Mesenchymal stem cell (in vitro differentiated cells and primary cell): ENCODE measurements around the gene DSN1.
"Not testable (repeated sequence)": the region's sequence is repeated elsewhere in the genome, so short reads cannot be mapped to it uniquely, and the experiment has no call there.

ENCODE experiments used
- DNase-seq: peaks from one replicate; pipeline ENCODE4 v3.0.0-alpha.2; 2013
- H2AFZ ChIP-seq: one replicate; pipeline ENCODE4 v1.6.1; 2013; ENCODE audit warnings: low read depth, mild to moderate bottlenecking, control low read depth, inconsistent platforms, low read length, moderate library complexity
- H2AK5ac ChIP-seq: 2 replicates; pipeline ENCODE4 v1.6.1; 2013; ENCODE audit warnings: low read length, moderate library complexity, mild to moderate bottlenecking, inconsistent platforms; ENCODE audit not compliant: severe bottlenecking
- H2BK120ac ChIP-seq: one replicate; pipeline ENCODE4 v1.6.1; 2013; ENCODE audit warnings: low read depth, mild to moderate bottlenecking, inconsistent platforms, low read length, moderate library complexity
- H2BK12ac ChIP-seq, 2 experiments: one replicate each; pipeline ENCODE4 v1.6.1; 2013; ENCODE audit warnings: inconsistent platforms in 2 of 2, low read length in 2 of 2, mild to moderate bottlenecking in 2 of 2, moderate library complexity in 2 of 2, control low read depth in 1 of 2
- H2BK15ac ChIP-seq: one replicate; pipeline ENCODE4 v1.6.1; 2013; ENCODE audit warnings: mild to moderate bottlenecking, low read depth, inconsistent platforms; ENCODE audit not compliant: poor library complexity, severe bottlenecking
- H2BK5ac ChIP-seq: 2 replicates; pipeline ENCODE4 v1.6.1; 2013; ENCODE audit warnings: low read depth, mild to moderate bottlenecking, low read length, control low read depth, inconsistent platforms; ENCODE audit not compliant: poor library complexity, severe bottlenecking
- H3K14ac ChIP-seq, 2 experiments: one replicate each; pipeline ENCODE4 v1.6.1; 2013; ENCODE audit warnings: inconsistent platforms in 2 of 2, low read length in 2 of 2, control low read depth in 1 of 2, mild to moderate bottlenecking in 1 of 2, moderate library complexity in 1 of 2
- H3K18ac ChIP-seq, 2 experiments: one replicate each; pipeline ENCODE4 v1.6.1; 2013; ENCODE audit warnings: inconsistent platforms in 2 of 2, low read length in 2 of 2, control low read depth in 1 of 2, low read depth in 1 of 2, mild to moderate bottlenecking in 1 of 2
- H3K23ac ChIP-seq, 2 experiments: one replicate each; pipeline ENCODE4 v1.6.1; 2013; ENCODE audit warnings: inconsistent platforms in 2 of 2, low read length in 2 of 2, mild to moderate bottlenecking in 2 of 2, moderate library complexity in 2 of 2, control low read depth in 1 of 2
- H3K27ac ChIP-seq: 2 replicates; pipeline ENCODE4 v1.5.1; 2013; ENCODE audit warnings: mild to moderate bottlenecking, moderate library complexity, low read length, control low read depth, inconsistent platforms; ENCODE audit not compliant: poor library complexity, severe bottlenecking
- H3K27me3 ChIP-seq, 2 experiments: 2 replicates each; pipeline versions ENCODE4 v1.6.1 to v1.7.0; 2013; ENCODE audit warnings: low read length in 2 of 2, mild to moderate bottlenecking in 2 of 2, moderate library complexity in 2 of 2, control low read depth in 1 of 2, inconsistent platforms in 1 of 2; ENCODE audit not compliant: control insufficient read depth in 1 of 2, insufficient read depth in 1 of 2
- H3K36me3 ChIP-seq, 2 experiments: 2 replicates each; pipeline versions ENCODE4 v1.6.1 to v1.7.0; 2013; ENCODE audit warnings: low read length in 2 of 2, control low read depth in 1 of 2, inconsistent platforms in 1 of 2, low read depth in 1 of 2, mild to moderate bottlenecking in 1 of 2; ENCODE audit not compliant: insufficient read depth in 2 of 2, control insufficient read depth in 1 of 2
- H3K4ac ChIP-seq, 2 experiments: one replicate each; pipeline ENCODE4 v1.6.1; 2013; ENCODE audit warnings: inconsistent platforms in 2 of 2, low read length in 2 of 2, mild to moderate bottlenecking in 2 of 2, moderate library complexity in 2 of 2, control low read depth in 1 of 2, low read depth in 1 of 2
- H3K4me1 ChIP-seq: 2 replicates; pipeline ENCODE4 v1.6.1; 2013; ENCODE audit warnings: low read depth, low read length, control low read depth; ENCODE audit not compliant: control insufficient read depth, insufficient read depth
- H3K4me2 ChIP-seq: 2 replicates; pipeline ENCODE4 v1.6.1; 2013; ENCODE audit warnings: low read length, mild to moderate bottlenecking, inconsistent platforms; ENCODE audit not compliant: poor library complexity, severe bottlenecking
- H3K4me3 ChIP-seq, 2 experiments: 2 replicates each; pipeline versions ENCODE4 v1.5.1 to v1.7.0; 2013; ENCODE audit warnings: low read length in 2 of 2, mild to moderate bottlenecking in 2 of 2, control low read depth in 1 of 2, low read depth in 1 of 2; ENCODE audit not compliant: insufficient read depth in 1 of 2
- H3K79me1 ChIP-seq: replicated peaks from 2 replicates; pipeline ENCODE4 v1.6.1; 2013; ENCODE audit warnings: mild to moderate bottlenecking, control low read depth, low read length, inconsistent platforms; ENCODE audit not compliant: poor library complexity, severe bottlenecking
- H3K9ac ChIP-seq: 2 replicates; pipeline ENCODE4 v1.7.0; 2013; ENCODE audit warnings: mild to moderate bottlenecking, low read length, moderate library complexity
- H3K9me3 ChIP-seq: 2 replicates; pipeline ENCODE4 v1.7.0; 2013; ENCODE audit warnings: mild to moderate bottlenecking, low read length; ENCODE audit not compliant: control insufficient read depth
- H4K8ac ChIP-seq: one replicate; pipeline ENCODE4 v1.6.1; 2013; ENCODE audit warnings: inconsistent platforms, mild to moderate bottlenecking, low read length, moderate library complexity
- H4K91ac ChIP-seq: one replicate; pipeline ENCODE4 v1.6.1; 2013; ENCODE audit warnings: mild to moderate bottlenecking, low read length, inconsistent platforms
- WGBS: methylation state at CpG from one replicate; pipeline ENCODE4 v1.1.7; 2013; ENCODE audit warnings: mixed read lengths; 5-methylcytosine and 5-hydroxymethylcytosine counted together

DSN1 gene

DNA sequence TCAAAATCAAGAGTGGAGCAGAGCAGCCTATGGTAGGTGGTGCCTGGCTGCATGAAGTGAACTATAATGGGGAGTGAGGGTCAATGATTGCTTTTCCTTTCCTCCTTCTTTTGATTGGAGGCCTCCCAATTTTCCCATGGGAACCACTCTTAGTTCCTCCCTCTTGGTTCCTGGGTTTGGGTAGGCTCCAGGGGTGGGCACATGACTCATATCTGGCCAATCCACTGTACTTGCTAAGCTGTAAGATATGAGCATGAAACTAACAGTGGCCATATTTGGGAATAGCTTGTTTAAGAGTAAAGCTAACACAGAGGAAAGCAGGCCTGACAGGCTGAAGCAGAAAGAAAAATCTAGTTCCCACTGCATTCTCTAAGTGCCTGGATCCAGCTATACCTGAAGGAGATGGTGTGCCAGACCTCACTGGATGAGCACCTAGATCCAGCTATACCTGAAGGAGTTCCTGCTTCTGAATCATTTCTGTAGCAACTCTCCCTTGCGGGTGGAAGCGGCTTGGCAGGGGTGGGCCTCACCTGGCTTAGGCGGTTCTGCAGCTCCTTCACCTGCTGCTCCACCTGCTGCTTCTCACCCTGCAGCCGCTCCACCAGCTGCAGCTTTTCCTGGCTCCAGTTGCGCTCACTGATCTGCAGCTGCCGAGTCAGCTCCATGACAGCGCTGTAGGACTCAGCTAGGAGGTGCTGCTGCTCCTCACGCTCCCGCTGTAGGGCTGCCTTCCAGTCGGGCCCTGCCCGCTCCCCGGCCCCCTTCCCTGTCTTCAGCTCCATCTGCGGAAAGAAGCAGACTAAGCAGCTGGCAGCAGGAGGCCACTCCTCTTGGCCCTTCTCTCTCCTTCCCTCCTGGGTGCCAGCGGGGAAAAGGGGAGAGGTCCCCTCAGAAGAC lies 29.0 kb upstream of the DSN1 start:
- no peaks in the 10 kb centered on the region for H3K27me3 ChIP-seq
- no peak overlapping the region for H2BK120ac ChIP-seq
- H3K79me1 ChIP-seq: peaks cover 32% of the 10 kb centered on the region
- H2BK5ac ChIP-seq: no peak overlapping the region
- H3K18ac ChIP-seq: no peak overlapping the region
- 96% methylated on average over 14 of the region's 14 CpGs for WGBS
- no peak overlapping the region for H4K8ac ChIP-seq
- H3K9me3 ChIP-seq: no peaks in the 10 kb centered on the region
- no peak overlapping the region for H3K14ac ChIP-seq
- H2AFZ ChIP-seq: no peak overlapping the region
- peaks cover 73 to 91% of the 10 kb centered on the region in 2 experiments for H3K36me3 ChIP-seq
- H3K4me2 ChIP-seq: no peak overlapping the region
- H2BK15ac ChIP-seq: no peak overlapping the region
- H3K27ac ChIP-seq: no peak overlapping the region
- H3K4me1 ChIP-seq: peaks cover 2% of the 10 kb centered on the region
- H3K23ac ChIP-seq: no peak overlapping the region
- H3K9ac ChIP-seq: no peak overlapping the region
- H3K4ac ChIP-seq: no peak overlapping the region
- H2AK5ac ChIP-seq: no peak overlapping the region
- H3K4me3 ChIP-seq: no peak overlapping the region
- H2BK12ac ChIP-seq: no peak overlapping the region
- no peak overlapping the region for H4K91ac ChIP-seq
- peak; percentile 52 for DNase-seq

DNA sequence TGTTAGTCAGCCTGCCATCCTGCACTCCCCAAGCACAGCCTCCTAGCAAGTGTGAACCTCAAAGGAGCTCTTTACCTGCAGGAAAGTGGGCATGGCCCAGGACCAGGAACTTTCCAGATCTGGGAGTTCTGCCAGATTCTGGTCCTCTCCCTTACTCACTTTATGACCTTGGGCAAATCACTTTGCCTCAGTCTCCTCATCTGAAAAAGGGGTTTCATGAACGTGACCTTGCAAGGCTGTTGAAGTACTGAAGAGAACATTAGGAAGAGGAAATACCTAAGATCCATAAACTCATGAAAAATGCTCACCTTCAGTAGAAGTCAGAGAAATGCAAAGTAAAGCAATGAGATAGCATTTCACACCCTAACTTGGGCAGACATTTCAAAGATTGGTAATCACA lies 26.8 kb upstream of the DSN1 start:
- Histone ChIP-seq H3K18ac (no peak overlapping the region), H3K4ac (no peak overlapping the region), H3K4me2 (no peak overlapping the region), H2BK5ac (no peak overlapping the region), H3K4me1 (no peaks in the 10 kb centered on the region), H3K23ac (no peak overlapping the region), H2AK5ac (no peak overlapping the region), H4K8ac (no peak overlapping the region), H3K27ac (no peak overlapping the region), H2AFZ (no peak overlapping the region), H3K9me3 (no peaks in the 10 kb centered on the region), H2BK120ac (no peak overlapping the region), H3K9ac (no peak overlapping the region), H3K27me3 (no peaks in the 10 kb centered on the region), H4K91ac (no peak overlapping the region), H3K79me1 (peaks cover 25% of the 10 kb centered on the region), H3K36me3 (peaks cover 79 to 91% of the 10 kb centered on the region in 2 experiments), H3K4me3 (no peak overlapping the region), H3K14ac (no peak overlapping the region), H2BK12ac (no peak overlapping the region), H2BK15ac (no peak overlapping the region)
- no peak for DNase-seq
- no CpG with 5 or more reads among the region's 1 CpG for WGBS

GRCh38 chr20:36799313-36799712 lies 25.8 kb upstream of the DSN1 start:
- not testable (repeated sequence) for H2BK12ac ChIP-seq, H2AK5ac ChIP-seq, H3K4me3 ChIP-seq, H3K9ac ChIP-seq, DNase-seq, H4K91ac ChIP-seq, H2BK5ac ChIP-seq, H3K14ac ChIP-seq, H3K9me3 ChIP-seq, H2BK120ac ChIP-seq, H2AFZ ChIP-seq, H3K27ac ChIP-seq, H3K4ac ChIP-seq, H2BK15ac ChIP-seq, H3K23ac ChIP-seq, H3K27me3 ChIP-seq, H3K4me2 ChIP-seq, H3K18ac ChIP-seq, H4K8ac ChIP-seq, H3K4me1 ChIP-seq
- Histone ChIP-seq H3K36me3 (peaks cover 76 to 88% of the 10 kb centered on the region in 2 experiments), H3K79me1 (peaks cover 22% of the 10 kb centered on the region)
- WGBS: 94% methylated on average over 8 of the region's 10 CpGs

GRCh38 chr20:36796875-36797274 lies 23.3 kb upstream of the DSN1 start:
- Histone ChIP-seq H3K36me3 (peaks cover 70 to 83% of the 10 kb centered on the region in 2 experiments), H2AFZ (no peak overlapping the region), H2AK5ac (no peak overlapping the region), H3K9ac (no peak overlapping the region), H3K4me2 (no peak overlapping the region), H3K23ac (no peak overlapping the region), H3K4me1 (peaks cover 1% of the 10 kb centered on the region), H3K9me3 (no peaks in the 10 kb centered on the region), H2BK15ac (no peak overlapping the region), H3K27me3 (no peaks in the 10 kb centered on the region), H2BK12ac (no peak overlapping the region), H2BK5ac (no peak overlapping the region), H3K4ac (no peak overlapping the region), H3K4me3 (no peak overlapping the region), H3K27ac (no peak overlapping the region), H4K91ac (no peak overlapping the region), H4K8ac (no peak overlapping the region), H3K79me1 (peaks cover 24% of the 10 kb centered on the region), H3K14ac (no peak overlapping the region), H2BK120ac (no peak overlapping the region), H3K18ac (no peak overlapping the region)
- WGBS: 96% methylated on average over 5 of the region's 5 CpGs
- DNase-seq: no peak
